Measurements from ENCODE around the gene GSTT2B. TPM values are rescaled to one million over a fixed set of nuclear protein-coding genes. Genes with fewer than 3 reads are reported as not detected.

The GSTT2B gene
- polyA plus RNA-seq, 1 of the 3 experiments (the other 2 are of a cell fraction) = 32.8 TPM

GRCh38 chr22:24006914-24007214, 45.9 kb upstream of the GSTT2B start:
- no peak overlapping the region for H3K4me3 ChIP-seq (ENCODE audit: low read depth in 2 of 2, low read length in 1 of 2)
- H3K27me3 ChIP-seq (ENCODE audit: insufficient read depth) = no peaks in the 10 kb centered on the region
- no peak overlapping the region for H2AFZ ChIP-seq (ENCODE audit: low read depth)
- H4K20me1 ChIP-seq (ENCODE audit: insufficient read depth) = no peaks in the 10 kb centered on the region
- no peak for DNase-seq
- TF ChIP-seq RFX5 (IDR thresholded peaks at IDR 0.05; ENCODE audit: low read length) = no peak
- no peak for TF ChIP-seq EZH2phosphoT487 (IDR thresholded peaks at IDR 0.05; ENCODE audit: borderline replicate concordance, low read depth)
- TF ChIP-seq YY1 (IDR thresholded peaks at IDR 0.05; ENCODE audit: low read depth) = no peak
- no peak for TF ChIP-seq FOXM1 (IDR thresholded peaks at IDR 0.05; ENCODE audit: low read depth)
- no peaks in the 10 kb centered on the region for H3K9me2 ChIP-seq
- H3K4me2 ChIP-seq = no peak overlapping the region
- H3K9me3 ChIP-seq = no peaks in the 10 kb centered on the region
- H3K27ac ChIP-seq (ENCODE audit: low read depth in 2 of 2, low read length in 1 of 2) = no peak overlapping the region
- peaks cover 6% of the 10 kb centered on the region for H3K79me2 ChIP-seq (ENCODE audit: insufficient read depth)
- CTCF ChIA-PET = interaction anchor here (0.5 kb wide), 1 partner anchor 359 kb away, joined by 3 read pairs; no protein-coding TSS in a partner anchor
- peaks cover 0 to 5% of the 10 kb centered on the region in 2 experiments; a peak in 1 of 4 replicates for H3K4me1 ChIP-seq (ENCODE audit: control insufficient read depth in 1 of 2, insufficient read depth in 2 of 2, low read depth in 1 of 2, low read length in 1 of 2)
- H3F3A ChIP-seq (replicated peaks; ENCODE audit: insufficient read depth) = peaks cover 4% of the 10 kb centered on the region
- no peaks in the 10 kb centered on the region for H3K36me3 ChIP-seq (replicated peaks in 1 of 2; ENCODE audit: control insufficient read depth in 1 of 2, insufficient read depth in 2 of 2, low read length in 1 of 2)
- H3K9ac ChIP-seq = no peak overlapping the region
- WGBS (ENCODE audit: low lambda C conversion rate) = 72% methylated on average over 6 of the region's 6 CpGs
- POLR2A ChIA-PET = no interaction called here

GRCh38 chr22:24006207-24006913, 45.4 kb upstream of the GSTT2B start:
- 72% methylated on average over 9 of the region's 10 CpGs for WGBS (ENCODE audit: low lambda C conversion rate)
- Histone ChIP-seq H3F3A (replicated peaks; ENCODE audit: insufficient read depth) (peaks cover 4% of the 10 kb centered on the region), H3K4me3 (ENCODE audit: low read depth in 2 of 2, low read length in 1 of 2) (no peak overlapping the region), H3K27me3 (ENCODE audit: insufficient read depth) (no peaks in the 10 kb centered on the region), H4K20me1 (ENCODE audit: insufficient read depth) (no peaks in the 10 kb centered on the region), H3K79me2 (ENCODE audit: insufficient read depth) (peaks cover under 1% of the 10 kb centered on the region; the same call in 1 of the 2 replicates), H3K4me1 (ENCODE audit: control insufficient read depth in 1 of 2, insufficient read depth in 2 of 2, low read depth in 1 of 2, low read length in 1 of 2) (peaks cover 0 to 5% of the 10 kb centered on the region in 2 experiments; a peak in 1 of 4 replicates), H2AFZ (ENCODE audit: low read depth) (no peak overlapping the region), H3K27ac (ENCODE audit: low read depth in 2 of 2, low read length in 1 of 2) (no peak overlapping the region), H3K9me2 (no peaks in the 10 kb centered on the region), H3K4me2 (no peak overlapping the region), H3K36me3 (replicated peaks in 1 of 2; ENCODE audit: control insufficient read depth in 1 of 2, insufficient read depth in 2 of 2, low read length in 1 of 2) (no peaks in the 10 kb centered on the region), H3K9ac (no peak overlapping the region), H3K9me3 (no peaks in the 10 kb centered on the region)
- no peak for TF ChIP-seq SMC3 (IDR thresholded peaks at IDR 0.05; ENCODE audit: low read depth, low read length)
- no peak for TF ChIP-seq NFIC (IDR thresholded peaks at IDR 0.05; ENCODE audit: borderline replicate concordance)
- no peak for TF ChIP-seq RCOR1 (IDR thresholded peaks at IDR 0.05; ENCODE audit: low read length)
- TF ChIP-seq ELF1 (IDR thresholded peaks at IDR 0.05) = no peak
- no peak for TF ChIP-seq REST (IDR thresholded peaks at IDR 0.05; ENCODE audit: low read depth, low read length)
- TF ChIP-seq RXRA (IDR thresholded peaks at IDR 0.05; ENCODE audit: borderline replicate concordance, low read depth) = no peak
- TF ChIP-seq TCF12 (IDR thresholded peaks at IDR 0.05) = no peak
- no peak for TF ChIP-seq EP300 (IDR thresholded peaks at IDR 0.05; ENCODE audit: borderline replicate concordance in 1 of 2, low read depth in 1 of 2, low read length in 1 of 2)
- no peak for DNase-seq
- CTCF ChIA-PET = interaction anchor here (0.5 to 1.0 kb wide), 2 partner anchors 151 to 359 kb away, joined by 3 read pairs; no protein-coding TSS in a partner anchor
- POLR2A ChIA-PET = no interaction called here
